ENCODE measurements around the gene MTERF2.

DNA sequence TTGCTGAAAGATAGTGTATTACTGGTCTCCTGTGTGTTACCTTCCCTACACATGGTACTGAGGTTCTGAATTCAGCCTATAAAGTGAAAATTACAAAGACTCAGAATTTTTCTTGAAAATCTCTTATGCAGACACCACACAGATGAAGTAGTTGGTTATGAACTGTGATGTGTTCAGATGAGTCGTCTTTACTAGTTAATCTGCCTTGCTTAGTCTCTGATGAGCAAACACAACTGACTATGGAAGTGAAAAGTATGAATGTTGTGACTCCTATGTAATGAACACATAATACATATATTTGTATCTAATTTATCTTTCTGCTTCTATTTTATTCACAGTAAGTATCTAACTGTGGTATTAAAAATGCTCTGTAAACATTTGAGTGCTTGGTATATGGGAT is 4.7 kb downstream of the MTERF2 start:
- TF ChIP-seq PCBP1 (IDR thresholded peaks at IDR 0.05; ENCODE audit: borderline replicate concordance, low read depth, low read length) (no peak), ZFP37 (CRISPR knock-in tag; IDR thresholded peaks at IDR 0.05; ENCODE audit: borderline replicate concordance) (no peak), NFYB (CRISPR knock-in tag; IDR thresholded peaks at IDR 0.05) (no peak), MTA3 (CRISPR knock-in tag; IDR thresholded peaks at IDR 0.05) (no peak), ZSCAN29 (CRISPR knock-in tag; conservative IDR thresholded peaks at IDR 0.05) (no peak), BCL6 (CRISPR knock-in tag; IDR thresholded peaks at IDR 0.05) (no peak)
- TF ChIP-seq, protein P1, sequence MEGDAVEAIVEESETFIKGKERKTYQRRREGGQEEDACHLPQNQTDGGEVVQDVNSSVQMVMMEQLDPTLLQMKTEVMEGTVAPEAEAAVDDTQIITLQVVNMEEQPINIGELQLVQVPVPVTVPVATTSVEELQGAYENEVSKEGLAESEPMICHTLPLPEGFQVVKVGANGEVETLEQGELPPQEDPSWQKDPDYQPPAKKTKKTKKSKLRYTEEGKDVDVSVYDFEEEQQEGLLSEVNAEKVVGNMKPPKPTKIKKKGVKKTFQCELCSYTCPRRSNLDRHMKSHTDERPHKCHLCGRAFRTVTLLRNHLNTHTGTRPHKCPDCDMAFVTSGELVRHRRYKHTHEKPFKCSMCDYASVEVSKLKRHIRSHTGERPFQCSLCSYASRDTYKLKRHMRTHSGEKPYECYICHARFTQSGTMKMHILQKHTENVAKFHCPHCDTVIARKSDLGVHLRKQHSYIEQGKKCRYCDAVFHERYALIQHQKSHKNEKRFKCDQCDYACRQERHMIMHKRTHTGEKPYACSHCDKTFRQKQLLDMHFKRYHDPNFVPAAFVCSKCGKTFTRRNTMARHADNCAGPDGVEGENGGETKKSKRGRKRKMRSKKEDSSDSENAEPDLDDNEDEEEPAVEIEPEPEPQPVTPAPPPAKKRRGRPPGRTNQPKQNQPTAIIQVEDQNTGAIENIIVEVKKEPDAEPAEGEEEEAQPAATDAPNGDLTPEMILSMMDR (CRISPR knock-in tag; IDR thresholded peaks at IDR 0.05) = no peak
